PC-9 (cell line): ENCODE measurements around the gene MAGEC3.

Source experiments
- CTCF ChIP-seq: fragments of 200-600 bp; sonication (generic); conservative IDR thresholded peaks from 2 replicates; pipeline ENCODE4 v1.6.1; 2017; ENCODE audit warnings: mixed run types, antibody characterized with exemption, mild to moderate bottlenecking, moderate library complexity
- EZH2 ChIP-seq: fragments of 200-600 bp; sonication (generic); IDR thresholded peaks from 2 replicates; pipeline ENCODE4 v1.8.0; 2017; ENCODE audit warnings: antibody characterized with exemption, low read depth

- TF ChIP-seq CTCF (no peak), EZH2 (no peak)
Observed at GRCh38 chrX:141839856-141840255, 1.7 kb downstream of the MAGEC3 start.
